H1 (cell line): ENCODE data around the gene BIN1. TPM values are rescaled to one million over a fixed set of nuclear protein-coding genes. Genes with fewer than 3 reads are reported as not detected.

Experiments used
- GABPA ChIP-seq: IDR thresholded peaks from 2 replicates; pipeline ENCODE4 v1.6.1; 2011; ENCODE audit warnings: mild to moderate bottlenecking, low read length, moderate library complexity, borderline replicate concordance; ENCODE audit not compliant: insufficient read depth
- GTF2F1 ChIP-seq: IDR thresholded peaks from 2 replicates; pipeline ENCODE4 v1.6.1; 2012; ENCODE audit warnings: low read depth, low read length, improper control_type of control experiment, borderline replicate concordance
- KDM1A ChIP-seq: fragments of 200-600, 300-600 bp; sonication (generic); IDR thresholded peaks from 2 replicates; pipeline ENCODE4 v1.7.1; 2016; ENCODE audit warnings: mild to moderate bottlenecking, low read length, borderline replicate concordance
- POU5F1 ChIP-seq: IDR thresholded peaks from 2 replicates; pipeline ENCODE4 v1.6.1; 2011; ENCODE audit warnings: low read depth, mild to moderate bottlenecking, low read length, moderate library complexity
- SAP30 ChIP-seq: fragments of 300-600 bp; sonication (generic); IDR thresholded peaks from 2 replicates; pipeline ENCODE4 v1.7.1; 2012; ENCODE audit warnings: low read length, moderate library complexity, mild to moderate bottlenecking, inconsistent platforms; ENCODE audit not compliant: insufficient read depth, insufficient replicate concordance
- polyA plus RNA-seq, 7 experiments: library from polyadenylated mRNA; depleted of rRNA in 3 of 7; stranded (reverse) in 5 of 7; unstranded in 2 of 7; fragments of >200 nt in 5 of 7; fragments of 200-250 nt in 2 of 7; gene quantifications; 1 replicate in 5 of 7; 2 replicates in 1 of 7; 4 replicates in 1 of 7; pipeline versions ENCODE4 v1.2.1 to v1.2.3, GENCODE V29; 2011 to 2013; ENCODE audit warnings: missing spikeins in 2 of 7, mixed read lengths in 2 of 7
- total RNA-seq: library from RNA; stranded (reverse); fragmentation: NEBNext Ultra II Directional; extraction: Animal tissue kit (Norgen Biotek cat#: 25700); gene quantifications from 2 replicates; pipeline ENCODE4 v1.2.1, GENCODE V29; 2021
- TF ChIP-seq, protein P1 (sequence below): fragments of 300-600 bp; sonication (generic); IDR thresholded peaks from 2 replicates; pipeline ENCODE4 v1.7.1; 2012; ENCODE audit warnings: low read length, moderate library complexity, mild to moderate bottlenecking, inconsistent platforms; ENCODE audit not compliant: insufficient replicate concordance
- TF ChIP-seq, protein P2 (sequence below): IDR thresholded peaks from 2 replicates; pipeline ENCODE4 v1.6.1; 2012; ENCODE audit warnings: low read length, inconsistent platforms

Gene BIN1
- total and polyA plus RNA-seq, 2 of the 8 experiments (the other 6 are each of a cell fraction or from before 2014, with no cell fraction given) = 23.6 to 35.6 TPM

DNA sequence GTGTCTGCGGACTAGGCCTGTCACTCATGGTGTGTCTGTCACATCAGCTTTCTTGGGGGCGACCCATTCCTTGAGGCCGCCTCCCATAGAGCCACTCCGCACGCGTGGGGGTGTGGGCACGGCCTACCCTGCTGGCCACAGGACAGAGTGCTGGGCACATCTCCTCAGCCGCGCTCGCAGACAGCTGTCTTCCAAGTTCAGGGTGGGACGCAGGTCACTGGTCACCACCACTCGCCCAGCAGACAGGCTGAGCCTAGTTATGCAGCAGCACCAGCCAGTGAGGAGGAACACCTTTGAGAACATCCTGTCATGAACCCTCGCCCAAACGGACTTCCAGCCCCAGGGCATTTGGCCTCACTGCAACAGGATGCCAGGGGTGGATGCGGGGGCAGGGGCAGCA, 30.8 kb upstream of the BIN1 start (continued):
- TF ChIP-seq, protein P1, sequence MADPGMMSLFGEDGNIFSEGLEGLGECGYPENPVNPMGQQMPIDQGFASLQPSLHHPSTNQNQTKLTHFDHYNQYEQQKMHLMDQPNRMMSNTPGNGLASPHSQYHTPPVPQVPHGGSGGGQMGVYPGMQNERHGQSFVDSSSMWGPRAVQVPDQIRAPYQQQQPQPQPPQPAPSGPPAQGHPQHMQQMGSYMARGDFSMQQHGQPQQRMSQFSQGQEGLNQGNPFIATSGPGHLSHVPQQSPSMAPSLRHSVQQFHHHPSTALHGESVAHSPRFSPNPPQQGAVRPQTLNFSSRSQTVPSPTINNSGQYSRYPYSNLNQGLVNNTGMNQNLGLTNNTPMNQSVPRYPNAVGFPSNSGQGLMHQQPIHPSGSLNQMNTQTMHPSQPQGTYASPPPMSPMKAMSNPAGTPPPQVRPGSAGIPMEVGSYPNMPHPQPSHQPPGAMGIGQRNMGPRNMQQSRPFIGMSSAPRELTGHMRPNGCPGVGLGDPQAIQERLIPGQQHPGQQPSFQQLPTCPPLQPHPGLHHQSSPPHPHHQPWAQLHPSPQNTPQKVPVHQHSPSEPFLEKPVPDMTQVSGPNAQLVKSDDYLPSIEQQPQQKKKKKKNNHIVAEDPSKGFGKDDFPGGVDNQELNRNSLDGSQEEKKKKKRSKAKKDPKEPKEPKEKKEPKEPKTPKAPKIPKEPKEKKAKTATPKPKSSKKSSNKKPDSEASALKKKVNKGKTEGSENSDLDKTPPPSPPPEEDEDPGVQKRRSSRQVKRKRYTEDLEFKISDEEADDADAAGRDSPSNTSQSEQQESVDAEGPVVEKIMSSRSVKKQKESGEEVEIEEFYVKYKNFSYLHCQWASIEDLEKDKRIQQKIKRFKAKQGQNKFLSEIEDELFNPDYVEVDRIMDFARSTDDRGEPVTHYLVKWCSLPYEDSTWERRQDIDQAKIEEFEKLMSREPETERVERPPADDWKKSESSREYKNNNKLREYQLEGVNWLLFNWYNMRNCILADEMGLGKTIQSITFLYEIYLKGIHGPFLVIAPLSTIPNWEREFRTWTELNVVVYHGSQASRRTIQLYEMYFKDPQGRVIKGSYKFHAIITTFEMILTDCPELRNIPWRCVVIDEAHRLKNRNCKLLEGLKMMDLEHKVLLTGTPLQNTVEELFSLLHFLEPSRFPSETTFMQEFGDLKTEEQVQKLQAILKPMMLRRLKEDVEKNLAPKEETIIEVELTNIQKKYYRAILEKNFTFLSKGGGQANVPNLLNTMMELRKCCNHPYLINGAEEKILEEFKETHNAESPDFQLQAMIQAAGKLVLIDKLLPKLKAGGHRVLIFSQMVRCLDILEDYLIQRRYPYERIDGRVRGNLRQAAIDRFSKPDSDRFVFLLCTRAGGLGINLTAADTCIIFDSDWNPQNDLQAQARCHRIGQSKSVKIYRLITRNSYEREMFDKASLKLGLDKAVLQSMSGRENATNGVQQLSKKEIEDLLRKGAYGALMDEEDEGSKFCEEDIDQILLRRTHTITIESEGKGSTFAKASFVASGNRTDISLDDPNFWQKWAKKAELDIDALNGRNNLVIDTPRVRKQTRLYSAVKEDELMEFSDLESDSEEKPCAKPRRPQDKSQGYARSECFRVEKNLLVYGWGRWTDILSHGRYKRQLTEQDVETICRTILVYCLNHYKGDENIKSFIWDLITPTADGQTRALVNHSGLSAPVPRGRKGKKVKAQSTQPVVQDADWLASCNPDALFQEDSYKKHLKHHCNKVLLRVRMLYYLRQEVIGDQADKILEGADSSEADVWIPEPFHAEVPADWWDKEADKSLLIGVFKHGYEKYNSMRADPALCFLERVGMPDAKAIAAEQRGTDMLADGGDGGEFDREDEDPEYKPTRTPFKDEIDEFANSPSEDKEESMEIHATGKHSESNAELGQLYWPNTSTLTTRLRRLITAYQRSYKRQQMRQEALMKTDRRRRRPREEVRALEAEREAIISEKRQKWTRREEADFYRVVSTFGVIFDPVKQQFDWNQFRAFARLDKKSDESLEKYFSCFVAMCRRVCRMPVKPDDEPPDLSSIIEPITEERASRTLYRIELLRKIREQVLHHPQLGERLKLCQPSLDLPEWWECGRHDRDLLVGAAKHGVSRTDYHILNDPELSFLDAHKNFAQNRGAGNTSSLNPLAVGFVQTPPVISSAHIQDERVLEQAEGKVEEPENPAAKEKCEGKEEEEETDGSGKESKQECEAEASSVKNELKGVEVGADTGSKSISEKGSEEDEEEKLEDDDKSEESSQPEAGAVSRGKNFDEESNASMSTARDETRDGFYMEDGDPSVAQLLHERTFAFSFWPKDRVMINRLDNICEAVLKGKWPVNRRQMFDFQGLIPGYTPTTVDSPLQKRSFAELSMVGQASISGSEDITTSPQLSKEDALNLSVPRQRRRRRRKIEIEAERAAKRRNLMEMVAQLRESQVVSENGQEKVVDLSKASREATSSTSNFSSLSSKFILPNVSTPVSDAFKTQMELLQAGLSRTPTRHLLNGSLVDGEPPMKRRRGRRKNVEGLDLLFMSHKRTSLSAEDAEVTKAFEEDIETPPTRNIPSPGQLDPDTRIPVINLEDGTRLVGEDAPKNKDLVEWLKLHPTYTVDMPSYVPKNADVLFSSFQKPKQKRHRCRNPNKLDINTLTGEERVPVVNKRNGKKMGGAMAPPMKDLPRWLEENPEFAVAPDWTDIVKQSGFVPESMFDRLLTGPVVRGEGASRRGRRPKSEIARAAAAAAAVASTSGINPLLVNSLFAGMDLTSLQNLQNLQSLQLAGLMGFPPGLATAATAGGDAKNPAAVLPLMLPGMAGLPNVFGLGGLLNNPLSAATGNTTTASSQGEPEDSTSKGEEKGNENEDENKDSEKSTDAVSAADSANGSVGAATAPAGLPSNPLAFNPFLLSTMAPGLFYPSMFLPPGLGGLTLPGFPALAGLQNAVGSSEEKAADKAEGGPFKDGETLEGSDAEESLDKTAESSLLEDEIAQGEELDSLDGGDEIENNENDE = no peak
- TF ChIP-seq, protein P2, sequence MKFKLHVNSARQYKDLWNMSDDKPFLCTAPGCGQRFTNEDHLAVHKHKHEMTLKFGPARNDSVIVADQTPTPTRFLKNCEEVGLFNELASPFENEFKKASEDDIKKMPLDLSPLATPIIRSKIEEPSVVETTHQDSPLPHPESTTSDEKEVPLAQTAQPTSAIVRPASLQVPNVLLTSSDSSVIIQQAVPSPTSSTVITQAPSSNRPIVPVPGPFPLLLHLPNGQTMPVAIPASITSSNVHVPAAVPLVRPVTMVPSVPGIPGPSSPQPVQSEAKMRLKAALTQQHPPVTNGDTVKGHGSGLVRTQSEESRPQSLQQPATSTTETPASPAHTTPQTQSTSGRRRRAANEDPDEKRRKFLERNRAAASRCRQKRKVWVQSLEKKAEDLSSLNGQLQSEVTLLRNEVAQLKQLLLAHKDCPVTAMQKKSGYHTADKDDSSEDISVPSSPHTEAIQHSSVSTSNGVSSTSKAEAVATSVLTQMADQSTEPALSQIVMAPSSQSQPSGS = no peak
- TF ChIP-seq SAP30 (no peak), GTF2F1 (no peak), GABPA (no peak), POU5F1 (no peak), KDM1A (no peak)
